HEK293 (cell line): Measurements from ENCODE around the gene MIS12.

Experiments
- BCL11A ChIP-seq: fragments of 450-650 bp; formaldehyde crosslinking; IDR thresholded peaks from 2 replicates; pipeline ENCODE4 v1.5.1; 2016; ENCODE audit warnings: low read depth, missing biosample characterization, missing genetic modification characterization
- FEZF1 ChIP-seq: fragments of 450-650 bp; formaldehyde crosslinking; IDR thresholded peaks from 2 replicates; pipeline ENCODE4 v1.5.1; 2016; ENCODE audit warnings: missing biosample characterization, missing genetic modification characterization
- GFI1B ChIP-seq: fragments of 450-650 bp; formaldehyde crosslinking; IDR thresholded peaks from 2 replicates; pipeline ENCODE4 v1.5.1; 2016; ENCODE audit warnings: missing biosample characterization, missing genetic modification characterization
- GLI4 ChIP-seq: fragments of 450-650 bp; formaldehyde crosslinking; IDR thresholded peaks from 2 replicates; pipeline ENCODE4 v1.5.1; 2016; ENCODE audit warnings: missing biosample characterization, missing genetic modification characterization
- GLIS2 ChIP-seq: fragments of 450-650 bp; formaldehyde crosslinking; IDR thresholded peaks from 2 replicates; pipeline ENCODE4 v1.5.1; 2016; ENCODE audit warnings: missing biosample characterization, missing genetic modification characterization
- HOXC10 ChIP-seq: sonication (generic); formaldehyde crosslinking; IDR thresholded peaks from 2 replicates; pipeline ENCODE4 v1.8.1; 2023; ENCODE audit warnings: mild to moderate bottlenecking, missing genetic modification reagents
- PRDM1 ChIP-seq: fragments of 450-650 bp; formaldehyde crosslinking; IDR thresholded peaks from 2 replicates; pipeline ENCODE4; 2016; ENCODE audit warnings: missing biosample characterization, missing genetic modification characterization
- RBAK ChIP-seq: fragments of 450-650 bp; formaldehyde crosslinking; IDR thresholded peaks from 2 replicates; pipeline ENCODE4 v1.5.1; 2016; ENCODE audit warnings: missing biosample characterization, missing genetic modification characterization
- SETDB1 ChIP-seq: IDR thresholded peaks from one replicate; pipeline ENCODE4 v1.6.1; 2017; ENCODE audit warnings: mild to moderate bottlenecking, low read length, moderate library complexity, mixed read lengths; ENCODE audit not compliant: insufficient read length
- TCF7L2 ChIP-seq: IDR thresholded peaks from 2 replicates; pipeline ENCODE4 v1.6.1; 2011; ENCODE audit warnings: low read depth, mild to moderate bottlenecking, inconsistent platforms, low read length, moderate library complexity, borderline replicate concordance
- TRIM28 ChIP-seq: IDR thresholded peaks from 2 replicates; pipeline ENCODE4 v1.6.1; 2011; ENCODE audit warnings: low read length, control low read depth, borderline replicate concordance
- YY2 ChIP-seq: fragments of 450-650 bp; formaldehyde crosslinking; IDR thresholded peaks from 2 replicates; pipeline ENCODE4 v1.5.1; 2016; ENCODE audit warnings: missing biosample characterization, missing genetic modification characterization
- ZBTB1 ChIP-seq: fragments of 450-650 bp; formaldehyde crosslinking; IDR thresholded peaks from 2 replicates; pipeline ENCODE4 v1.5.1; 2016; ENCODE audit warnings: missing biosample characterization, missing genetic modification characterization
- ZBTB17 ChIP-seq: fragments of 450-650 bp; formaldehyde crosslinking; IDR thresholded peaks from 2 replicates; pipeline ENCODE4 v1.5.1; 2016; ENCODE audit warnings: missing biosample characterization, missing genetic modification characterization
- ZBTB21 ChIP-seq: fragments of 450-650 bp; formaldehyde crosslinking; IDR thresholded peaks from 2 replicates; pipeline ENCODE4 v1.5.1; 2017; ENCODE audit warnings: missing biosample characterization, missing genetic modification characterization
- ZFP41 ChIP-seq: fragments of 450-650 bp; formaldehyde crosslinking; IDR thresholded peaks from 2 replicates; pipeline ENCODE4 v1.5.1; 2016; ENCODE audit warnings: missing biosample characterization, missing genetic modification characterization, borderline replicate concordance
- ZNF112 ChIP-seq: fragments of 450-650 bp; formaldehyde crosslinking; IDR thresholded peaks from 2 replicates; pipeline ENCODE4 v1.5.0; 2017; ENCODE audit warnings: missing biosample characterization, missing genetic modification characterization
- ZNF391 ChIP-seq: fragments of 450-650 bp; formaldehyde crosslinking; IDR thresholded peaks from 2 replicates; pipeline ENCODE4 v1.5.1; 2016; ENCODE audit warnings: low read depth, missing biosample characterization, missing genetic modification characterization, borderline replicate concordance
- ZNF501 ChIP-seq: fragments of 450-650 bp; formaldehyde crosslinking; IDR thresholded peaks from 2 replicates; pipeline ENCODE4 v1.5.1; 2016; ENCODE audit warnings: missing biosample characterization, missing genetic modification characterization
- ZNF621 ChIP-seq: fragments of 450-650 bp; formaldehyde crosslinking; IDR thresholded peaks from 2 replicates; pipeline ENCODE4 v1.5.1; 2017; ENCODE audit warnings: missing biosample characterization, missing genetic modification characterization
- ZNF707 ChIP-seq: fragments of 450-650 bp; formaldehyde crosslinking; IDR thresholded peaks from 2 replicates; pipeline ENCODE4 v1.5.1; 2016; ENCODE audit warnings: missing biosample characterization, missing genetic modification characterization
- ZNF830 ChIP-seq: fragments of 450-650 bp; IDR thresholded peaks from 2 replicates; pipeline ENCODE4 v1.5.0; 2018; ENCODE audit warnings: missing biosample characterization, missing genetic modification characterization, low read depth, mild to moderate bottlenecking, moderate library complexity
- TF ChIP-seq, protein P1 (sequence below): fragments of 450-650 bp; formaldehyde crosslinking; IDR thresholded peaks from 2 replicates; pipeline ENCODE4 v1.5.1; 2017; ENCODE audit warnings: missing biosample characterization, missing genetic modification characterization
- TF ChIP-seq, protein P2 (sequence below): fragments of 450-650 bp; formaldehyde crosslinking; IDR thresholded peaks from 2 replicates; pipeline ENCODE4 v1.5.1; 2016; ENCODE audit warnings: missing biosample characterization, missing genetic modification characterization
- TF ChIP-seq, protein P3 (sequence below): fragments of 450-650 bp; formaldehyde crosslinking; IDR thresholded peaks from 2 replicates; pipeline ENCODE4 v1.5.1; 2016; ENCODE audit warnings: missing biosample characterization, missing genetic modification characterization
- TF ChIP-seq, protein P4 (sequence below): fragments of 450-650 bp; formaldehyde crosslinking; IDR thresholded peaks from 2 replicates; pipeline ENCODE4 v1.5.1; 2017; ENCODE audit warnings: missing biosample characterization, mild to moderate bottlenecking, missing genetic modification characterization, moderate library complexity
- TF ChIP-seq, protein P5 (sequence below): fragments of 450-650 bp; formaldehyde crosslinking; IDR thresholded peaks from 2 replicates; pipeline ENCODE4 v1.5.1; 2016; ENCODE audit warnings: missing biosample characterization, missing genetic modification characterization, borderline replicate concordance
- TF ChIP-seq, protein P6 (sequence below): fragments of 450-650 bp; formaldehyde crosslinking; IDR thresholded peaks from 2 replicates; pipeline ENCODE4 v1.5.0; 2017; ENCODE audit warnings: missing biosample characterization, missing genetic modification characterization, borderline replicate concordance

The MIS12 gene

DNA sequence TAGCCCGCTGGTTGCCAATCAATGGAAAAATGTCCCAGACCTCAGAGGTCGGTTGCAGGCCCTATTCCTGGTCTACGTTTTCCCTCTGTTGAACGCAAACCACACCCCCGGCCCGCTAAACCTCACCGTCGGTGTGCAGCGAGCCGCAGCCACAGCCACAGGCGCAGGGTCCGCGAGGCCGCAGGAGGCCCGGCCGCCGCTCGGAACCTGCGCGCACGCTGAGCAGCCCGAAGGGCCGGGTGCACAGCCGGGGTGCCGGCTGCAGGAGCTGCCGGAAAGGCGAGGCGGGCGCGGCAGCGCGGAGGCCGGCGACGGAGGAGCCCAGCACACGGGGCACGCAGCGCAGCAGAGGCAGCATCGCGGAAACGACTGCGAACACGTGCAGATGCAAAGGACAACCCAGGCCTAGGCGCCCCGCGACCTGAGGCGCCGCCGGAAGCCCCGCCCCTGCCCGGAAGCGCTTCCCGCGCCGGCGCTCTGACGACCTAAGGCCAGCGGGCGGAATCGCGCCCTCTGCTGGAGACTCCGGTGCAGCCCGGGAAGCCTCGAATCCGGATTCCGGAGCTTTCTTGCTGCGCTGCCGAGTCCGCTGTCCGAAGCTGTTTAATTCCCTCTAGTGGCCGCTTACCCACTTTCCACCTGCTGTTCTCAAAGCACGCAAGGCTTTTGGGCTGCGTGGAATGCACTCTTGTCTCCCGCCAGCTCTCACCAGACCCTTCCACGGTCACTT lies 47.5 kb upstream of the MIS12 start, which contains the start of gene C1QBP (continued):
- TF ChIP-seq, protein P1, sequence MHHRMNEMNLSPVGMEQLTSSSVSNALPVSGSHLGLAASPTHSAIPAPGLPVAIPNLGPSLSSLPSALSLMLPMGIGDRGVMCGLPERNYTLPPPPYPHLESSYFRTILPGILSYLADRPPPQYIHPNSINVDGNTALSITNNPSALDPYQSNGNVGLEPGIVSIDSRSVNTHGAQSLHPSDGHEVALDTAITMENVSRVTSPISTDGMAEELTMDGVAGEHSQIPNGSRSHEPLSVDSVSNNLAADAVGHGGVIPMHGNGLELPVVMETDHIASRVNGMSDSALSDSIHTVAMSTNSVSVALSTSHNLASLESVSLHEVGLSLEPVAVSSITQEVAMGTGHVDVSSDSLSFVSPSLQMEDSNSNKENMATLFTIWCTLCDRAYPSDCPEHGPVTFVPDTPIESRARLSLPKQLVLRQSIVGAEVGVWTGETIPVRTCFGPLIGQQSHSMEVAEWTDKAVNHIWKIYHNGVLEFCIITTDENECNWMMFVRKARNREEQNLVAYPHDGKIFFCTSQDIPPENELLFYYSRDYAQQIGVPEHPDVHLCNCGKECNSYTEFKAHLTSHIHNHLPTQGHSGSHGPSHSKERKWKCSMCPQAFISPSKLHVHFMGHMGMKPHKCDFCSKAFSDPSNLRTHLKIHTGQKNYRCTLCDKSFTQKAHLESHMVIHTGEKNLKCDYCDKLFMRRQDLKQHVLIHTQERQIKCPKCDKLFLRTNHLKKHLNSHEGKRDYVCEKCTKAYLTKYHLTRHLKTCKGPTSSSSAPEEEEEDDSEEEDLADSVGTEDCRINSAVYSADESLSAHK (tag by site-specific recombination) = no peak
- TF ChIP-seq GLIS2 (tag by site-specific recombination) = no peak
- TF ChIP-seq YY2 = no peak
- no peak for TF ChIP-seq ZNF112 (tag by site-specific recombination)
- no peak for TF ChIP-seq ZNF830 (tag by site-specific recombination)
- TF ChIP-seq, protein P2, sequence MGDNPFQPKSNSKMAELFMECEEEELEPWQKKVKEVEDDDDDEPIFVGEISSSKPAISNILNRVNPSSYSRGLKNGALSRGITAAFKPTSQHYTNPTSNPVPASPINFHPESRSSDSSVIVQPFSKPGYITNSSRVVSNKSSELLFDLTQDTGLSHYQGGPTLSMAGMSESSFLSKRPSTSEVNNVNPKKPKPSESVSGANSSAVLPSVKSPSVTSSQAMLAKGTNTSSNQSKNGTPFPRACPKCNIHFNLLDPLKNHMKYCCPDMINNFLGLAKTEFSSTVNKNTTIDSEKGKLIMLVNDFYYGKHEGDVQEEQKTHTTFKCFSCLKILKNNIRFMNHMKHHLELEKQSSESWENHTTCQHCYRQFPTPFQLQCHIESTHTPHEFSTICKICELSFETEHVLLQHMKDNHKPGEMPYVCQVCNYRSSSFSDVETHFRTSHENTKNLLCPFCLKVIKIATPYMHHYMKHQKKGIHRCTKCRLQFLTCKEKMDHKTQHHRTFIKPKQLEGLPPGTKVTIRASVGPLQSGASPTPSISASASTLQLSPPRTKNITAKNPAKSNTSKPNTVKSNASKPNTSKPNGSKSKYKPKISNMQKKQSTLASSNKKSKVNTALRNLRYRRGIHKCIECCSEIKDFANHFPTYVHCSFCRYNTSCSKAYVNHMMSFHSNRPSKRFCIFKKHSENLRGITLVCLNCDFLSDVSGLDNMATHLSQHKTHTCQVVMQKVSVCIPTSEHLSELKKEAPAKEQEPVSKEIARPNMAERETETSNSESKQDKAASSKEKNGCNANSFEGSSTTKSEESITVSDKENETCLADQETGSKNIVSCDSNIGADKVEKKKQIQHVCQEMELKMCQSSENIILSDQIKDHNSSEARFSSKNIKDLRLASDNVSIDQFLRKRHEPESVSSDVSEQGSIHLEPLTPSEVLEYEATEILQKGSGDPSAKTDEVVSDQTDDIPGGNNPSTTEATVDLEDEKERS (tag by site-specific recombination) = no peak
- no peak for TF ChIP-seq GFI1B
- TF ChIP-seq ZNF391 (tag by site-specific recombination) = no peak
- peak; percentile 64; the same call in 1 of the 2 replicates for TF ChIP-seq TRIM28
- no peak for TF ChIP-seq HOXC10
- no peak for TF ChIP-seq ZBTB21 (tag by site-specific recombination)
- TF ChIP-seq FEZF1 (tag by site-specific recombination) = no peak
- TF ChIP-seq, protein P3, sequence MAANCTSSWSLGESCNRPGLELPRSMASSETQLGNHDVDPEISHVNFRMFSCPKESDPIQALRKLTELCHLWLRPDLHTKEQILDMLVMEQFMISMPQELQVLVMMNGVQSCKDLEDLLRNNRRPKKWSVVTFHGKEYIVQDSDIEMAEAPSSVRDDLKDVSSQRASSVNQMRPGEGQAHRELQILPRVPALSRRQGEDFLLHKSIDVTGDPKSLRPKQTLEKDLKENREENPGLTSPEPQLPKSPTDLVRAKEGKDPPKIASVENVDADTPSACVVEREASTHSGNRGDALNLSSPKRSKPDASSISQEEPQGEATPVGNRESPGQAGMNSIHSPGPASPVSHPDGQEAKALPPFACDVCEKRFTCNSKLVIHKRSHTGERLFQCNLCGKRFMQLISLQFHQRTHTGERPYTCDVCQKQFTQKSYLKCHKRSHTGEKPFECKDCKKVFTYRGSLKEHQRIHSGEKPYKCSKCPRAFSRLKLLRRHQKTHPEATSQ (tag by site-specific recombination) = no peak
- no peak for TF ChIP-seq ZNF707 (tag by site-specific recombination)
- TF ChIP-seq, protein P4, sequence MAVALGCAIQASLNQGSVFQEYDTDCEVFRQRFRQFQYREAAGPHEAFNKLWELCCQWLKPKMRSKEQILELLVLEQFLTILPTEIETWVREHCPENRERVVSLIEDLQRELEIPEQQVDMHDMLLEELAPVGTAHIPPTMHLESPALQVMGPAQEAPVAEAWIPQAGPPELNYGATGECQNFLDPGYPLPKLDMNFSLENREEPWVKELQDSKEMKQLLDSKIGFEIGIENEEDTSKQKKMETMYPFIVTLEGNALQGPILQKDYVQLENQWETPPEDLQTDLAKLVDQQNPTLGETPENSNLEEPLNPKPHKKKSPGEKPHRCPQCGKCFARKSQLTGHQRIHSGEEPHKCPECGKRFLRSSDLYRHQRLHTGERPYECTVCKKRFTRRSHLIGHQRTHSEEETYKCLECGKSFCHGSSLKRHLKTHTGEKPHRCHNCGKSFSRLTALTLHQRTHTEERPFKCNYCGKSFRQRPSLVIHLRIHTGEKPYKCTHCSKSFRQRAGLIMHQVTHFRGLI (tag by site-specific recombination) = 0 out of 2 replicates have a peak, but pooled peaks have one; percentile 8
- TF ChIP-seq BCL11A = no peak
- no peak for TF ChIP-seq ZFP41 (tag by site-specific recombination)
- TF ChIP-seq ZNF621 (tag by site-specific recombination) = no peak
- TF ChIP-seq RBAK = no peak
- TF ChIP-seq ZBTB17 (tag by site-specific recombination) = peak; percentile 85
- no peak for TF ChIP-seq ZBTB1 (tag by site-specific recombination)
- no peak for TF ChIP-seq GLI4 (tag by site-specific recombination)
- 0 out of 2 replicates have a peak, but pooled peaks have one; percentile 45 for TF ChIP-seq ZNF501 (tag by site-specific recombination)
- no peak for TF ChIP-seq TCF7L2
- TF ChIP-seq, protein P5, sequence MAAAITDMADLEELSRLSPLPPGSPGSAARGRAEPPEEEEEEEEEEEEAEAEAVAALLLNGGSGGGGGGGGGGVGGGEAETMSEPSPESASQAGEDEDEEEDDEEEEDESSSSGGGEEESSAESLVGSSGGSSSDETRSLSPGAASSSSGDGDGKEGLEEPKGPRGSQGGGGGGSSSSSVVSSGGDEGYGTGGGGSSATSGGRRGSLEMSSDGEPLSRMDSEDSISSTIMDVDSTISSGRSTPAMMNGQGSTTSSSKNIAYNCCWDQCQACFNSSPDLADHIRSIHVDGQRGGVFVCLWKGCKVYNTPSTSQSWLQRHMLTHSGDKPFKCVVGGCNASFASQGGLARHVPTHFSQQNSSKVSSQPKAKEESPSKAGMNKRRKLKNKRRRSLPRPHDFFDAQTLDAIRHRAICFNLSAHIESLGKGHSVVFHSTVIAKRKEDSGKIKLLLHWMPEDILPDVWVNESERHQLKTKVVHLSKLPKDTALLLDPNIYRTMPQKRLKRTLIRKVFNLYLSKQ = no peak
- 0 out of 2 replicates have a peak, but pooled peaks have one; percentile 40 for TF ChIP-seq PRDM1 (tag by site-specific recombination)
- TF ChIP-seq, protein P6, sequence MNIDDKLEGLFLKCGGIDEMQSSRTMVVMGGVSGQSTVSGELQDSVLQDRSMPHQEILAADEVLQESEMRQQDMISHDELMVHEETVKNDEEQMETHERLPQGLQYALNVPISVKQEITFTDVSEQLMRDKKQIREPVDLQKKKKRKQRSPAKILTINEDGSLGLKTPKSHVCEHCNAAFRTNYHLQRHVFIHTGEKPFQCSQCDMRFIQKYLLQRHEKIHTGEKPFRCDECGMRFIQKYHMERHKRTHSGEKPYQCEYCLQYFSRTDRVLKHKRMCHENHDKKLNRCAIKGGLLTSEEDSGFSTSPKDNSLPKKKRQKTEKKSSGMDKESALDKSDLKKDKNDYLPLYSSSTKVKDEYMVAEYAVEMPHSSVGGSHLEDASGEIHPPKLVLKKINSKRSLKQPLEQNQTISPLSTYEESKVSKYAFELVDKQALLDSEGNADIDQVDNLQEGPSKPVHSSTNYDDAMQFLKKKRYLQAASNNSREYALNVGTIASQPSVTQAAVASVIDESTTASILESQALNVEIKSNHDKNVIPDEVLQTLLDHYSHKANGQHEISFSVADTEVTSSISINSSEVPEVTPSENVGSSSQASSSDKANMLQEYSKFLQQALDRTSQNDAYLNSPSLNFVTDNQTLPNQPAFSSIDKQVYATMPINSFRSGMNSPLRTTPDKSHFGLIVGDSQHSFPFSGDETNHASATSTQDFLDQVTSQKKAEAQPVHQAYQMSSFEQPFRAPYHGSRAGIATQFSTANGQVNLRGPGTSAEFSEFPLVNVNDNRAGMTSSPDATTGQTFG (tag by site-specific recombination) = no peak
- no peak for TF ChIP-seq SETDB1
